Activated CD4-positive, alpha-beta memory T cell treated with anti-CD3 and anti-CD28 coated beads, Interleukin-2, amount 10 ng/mL, durations not matched to agents 7 days and 5 days (primary cell): ENCODE results near the gene FAM131B. TPM values are rescaled to one million over a fixed set of nuclear protein-coding genes. Genes with fewer than 3 reads are reported as not detected.
A peak's percentile ranks its signal among the peaks of the same experiment; 100 is the strongest.

ENCODE experiments used
- CTCF ChIA-PET: fragments of 350-600 bp; sonication (Branson Sonifier 250); formaldehyde crosslinking; loops from one replicate; lab custom pipeline; 2021; ENCODE audit warnings: antibody characterized with exemption, inconsistent platforms; lab: Charles Lee
- POLR2A ChIA-PET: fragments of 350-600 bp; sonication (Branson Sonifier 250); formaldehyde crosslinking; loops from one replicate; lab custom pipeline; 2021; ENCODE audit warnings: antibody characterized with exemption; lab: Charles Lee
- DNase-seq: peaks from one replicate; pipeline ENCODE4 v3.0.0-alpha.2; 2020
- H3K27ac Mint-ChIP-seq: one replicate; pipeline ENCODE4 v1.8.0; 2021; ENCODE audit warnings: mild to moderate bottlenecking, mixed read lengths
- H3K27me3 Mint-ChIP-seq: one replicate; pipeline ENCODE4 v1.8.0; 2021; ENCODE audit warnings: mixed read lengths
- H3K36me3 Mint-ChIP-seq: one replicate; pipeline ENCODE4 v1.8.0; 2021; ENCODE audit warnings: low read depth, mixed read lengths
- H3K4me1 Mint-ChIP-seq: one replicate; pipeline ENCODE4 v1.8.0; 2021; ENCODE audit warnings: mixed read lengths
- H3K4me3 Mint-ChIP-seq: one replicate; pipeline ENCODE4 v1.8.0; 2021; ENCODE audit warnings: mild to moderate bottlenecking, mixed read lengths
- H3K9me3 Mint-ChIP-seq: one replicate; pipeline ENCODE4 v1.8.0; 2021; ENCODE audit warnings: mixed read lengths
- total RNA-seq, 2 experiments: library from RNA; stranded (reverse); gene quantifications; one replicate each; pipeline ENCODE4 v1.2.3, GENCODE V29; 2021

FAM131B gene
- total RNA-seq, 2 experiments from 2014 or later = 1.2 TPM

DNA sequence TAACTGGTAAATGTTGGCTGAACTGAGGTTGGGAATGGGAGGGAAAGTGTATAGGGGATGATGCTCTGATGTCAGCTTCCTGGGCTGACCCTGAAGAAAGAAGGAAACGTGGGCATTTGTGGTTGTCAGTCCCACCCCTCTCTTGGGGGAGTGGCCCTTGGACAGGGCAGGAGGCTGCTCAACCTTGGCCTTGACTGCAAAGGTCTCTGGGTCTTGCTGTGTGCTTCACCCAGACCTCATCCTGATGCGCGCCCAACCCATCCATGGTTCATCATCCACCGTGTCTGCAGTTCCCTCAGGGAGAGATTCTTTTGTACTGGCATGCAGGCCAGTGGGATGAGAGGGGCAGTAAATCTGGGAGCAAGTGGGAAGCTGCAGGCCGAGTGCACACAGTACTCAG is 13.9 kb upstream of the FAM131B start:
- POLR2A ChIA-PET = interaction anchor here (1.3 to 2.6 kb wide), 5 partner anchors 12 to 127 kb away, joined by 3 to 12 read pairs (median 10); partner anchors contain the start of gene GSTK1
- no peaks in the 10 kb centered on the region for H3K9me3 Mint-ChIP-seq
- no peak for DNase-seq
- H3K27ac Mint-ChIP-seq = peak overlapping the region; percentile 90
- H3K4me3 Mint-ChIP-seq = no peak overlapping the region
- H3K27me3 Mint-ChIP-seq = no peaks in the 10 kb centered on the region
- H3K4me1 Mint-ChIP-seq = peaks cover 74% of the 10 kb centered on the region
- CTCF ChIA-PET = interaction anchor here (1.1 to 2.7 kb wide), 4 partner anchors 8 to 40 kb away, joined by 3 to 14 read pairs (median 12); no protein-coding TSS in a partner anchor
- H3K36me3 Mint-ChIP-seq = peaks cover 5% of the 10 kb centered on the region

- peaks cover 79% of the 10 kb centered on the region for H3K4me1 Mint-ChIP-seq
- no peak overlapping the region for H3K4me3 Mint-ChIP-seq
- no peaks in the 10 kb centered on the region for H3K9me3 Mint-ChIP-seq
- H3K27me3 Mint-ChIP-seq = no peaks in the 10 kb centered on the region
- H3K36me3 Mint-ChIP-seq = peaks cover 5% of the 10 kb centered on the region
- CTCF ChIA-PET = interaction anchor here (0.6 to 2.7 kb wide), 15 partner anchors 8 to 591 kb away, joined by 3 to 14 read pairs (median 3); partner anchors contain the start of gene CASP2
- POLR2A ChIA-PET = interaction anchor here (0.6 to 2.6 kb wide), 14 partner anchors 9 to 135 kb away, joined by 3 to 12 read pairs (median 4); partner anchors contain the start of genes CASP2 and GSTK1
- peak overlapping the region; percentile 90 for H3K27ac Mint-ChIP-seq
- DNase-seq = peak; percentile 56
Measured at GRCh38 chr7:143375298-143376034, 13.0 kb upstream of the FAM131B start.

- no peak overlapping the region for H3K4me3 Mint-ChIP-seq
- DNase-seq = no peak
- ChIA-PET POLR2A (interaction anchor here (0.7 to 2.6 kb wide), 8 partner anchors 10 to 111 kb away, joined by 3 to 12 read pairs (median 6); partner anchors contain the start of gene GSTK1), CTCF (interaction anchor here (1.1 to 2.7 kb wide), 8 partner anchors 9 to 159 kb away, joined by 3 to 14 read pairs (median 8); partner anchors contain the start of gene CASP2)
- H3K4me1 Mint-ChIP-seq = peaks cover 76% of the 10 kb centered on the region
- no peaks in the 10 kb centered on the region for H3K27me3 Mint-ChIP-seq
- no peaks in the 10 kb centered on the region for H3K9me3 Mint-ChIP-seq
- peaks cover 5% of the 10 kb centered on the region for H3K36me3 Mint-ChIP-seq
- peak overlapping the region; percentile 90 for H3K27ac Mint-ChIP-seq
Measured at GRCh38 chr7:143374561-143374960, 12.0 kb upstream of the FAM131B start.

GRCh38 chr7:143373255-143373794 is 10.8 kb upstream of the FAM131B start:
- no peak for DNase-seq
- Mint-ChIP-seq H3K9me3 (no peaks in the 10 kb centered on the region), H3K36me3 (peaks cover 5% of the 10 kb centered on the region), H3K4me1 (peaks cover 63% of the 10 kb centered on the region), H3K27me3 (no peaks in the 10 kb centered on the region), H3K27ac (no peak overlapping the region), H3K4me3 (no peak overlapping the region)
- POLR2A ChIA-PET = no interaction called here
- CTCF ChIA-PET = interaction anchor here (2.0 kb wide), 1 partner anchor 28 kb away, joined by 6 read pairs; no protein-coding TSS in a partner anchor

GRCh38 chr7:143372070-143372469 is 9.6 kb upstream of the FAM131B start:
- DNase-seq = peak; percentile 66
- H3K4me1 Mint-ChIP-seq = peaks cover 55% of the 10 kb centered on the region
- H3K4me3 Mint-ChIP-seq = no peak overlapping the region
- peaks cover 2% of the 10 kb centered on the region for H3K36me3 Mint-ChIP-seq
- ChIA-PET POLR2A (interaction anchor here (1.4 to 1.7 kb wide), 3 partner anchors 8 to 109 kb away, joined by 5 to 8 read pairs (median 5); partner anchors contain the start of gene GSTK1), CTCF (interaction anchor here (0.7 to 2.0 kb wide), 11 partner anchors 8 to 132 kb away, joined by 3 to 14 read pairs (median 4); partner anchors contain the start of genes CASP2 and CLCN1)
- H3K9me3 Mint-ChIP-seq = no peaks in the 10 kb centered on the region
- H3K27ac Mint-ChIP-seq = peak overlapping the region; percentile 80
- H3K27me3 Mint-ChIP-seq = no peaks in the 10 kb centered on the region

- no peak for DNase-seq
- Mint-ChIP-seq H3K27me3 (peaks cover 15% of the 10 kb centered on the region), H3K27ac (no peak overlapping the region), H3K4me3 (no peak overlapping the region), H3K9me3 (no peaks in the 10 kb centered on the region), H3K4me1 (peaks cover 34% of the 10 kb centered on the region), H3K36me3 (peaks cover 2% of the 10 kb centered on the region)
- CTCF ChIA-PET = interaction anchor here (0.7 to 2.6 kb wide), 6 partner anchors 10 to 155 kb away, joined by 4 to 20 read pairs (median 4); no protein-coding TSS in a partner anchor
- POLR2A ChIA-PET = interaction anchor here (0.9 kb wide), 1 partner anchor 10 kb away, joined by 4 read pairs; no protein-coding TSS in a partner anchor
Measured at GRCh38 chr7:143369678-143370651, 7.5 kb upstream of the FAM131B start.

- Mint-ChIP-seq H3K27me3 (peaks cover 31% of the 10 kb centered on the region), H3K4me3 (no peak overlapping the region), H3K27ac (no peak overlapping the region), H3K4me1 (peaks cover 22% of the 10 kb centered on the region), H3K36me3 (peaks cover 2% of the 10 kb centered on the region), H3K9me3 (no peaks in the 10 kb centered on the region)
- CTCF ChIA-PET = interaction anchor here (1.0 to 2.6 kb wide), 4 partner anchors 12 to 128 kb away, joined by 3 to 20 read pairs (median 4); no protein-coding TSS in a partner anchor
- no peak for DNase-seq
- POLR2A ChIA-PET = interaction anchor here (0.8 to 1.1 kb wide), 2 partner anchors 11 to 28 kb away, joined by 3 read pairs; no protein-coding TSS in a partner anchor
Measured at GRCh38 chr7:143368387-143368786, 5.9 kb upstream of the FAM131B start.

DNA sequence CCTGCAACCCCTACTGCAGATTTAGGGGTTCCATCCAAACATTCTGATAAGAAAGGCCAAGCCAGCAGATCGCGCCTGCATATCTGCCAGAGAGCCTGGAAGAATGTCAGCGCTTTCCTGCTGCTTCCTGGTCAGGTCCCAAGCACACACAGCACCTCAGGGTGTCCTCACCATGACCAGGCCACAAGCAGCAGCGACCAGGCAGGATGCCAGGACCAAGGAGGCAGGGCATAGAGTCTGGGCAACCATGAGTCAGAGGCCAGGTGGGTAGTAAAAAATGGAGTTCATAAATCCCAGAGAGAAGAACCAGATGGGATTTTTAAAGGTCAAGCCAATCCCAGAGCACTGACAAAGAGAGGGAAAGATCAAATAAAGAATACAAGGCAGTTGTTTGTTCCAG is 5.5 kb upstream of the FAM131B start:
- POLR2A ChIA-PET = interaction anchor here (1.1 kb wide), 1 partner anchor 28 kb away, joined by 3 read pairs; no protein-coding TSS in a partner anchor
- peaks cover 35% of the 10 kb centered on the region for H3K27me3 Mint-ChIP-seq

DNA sequence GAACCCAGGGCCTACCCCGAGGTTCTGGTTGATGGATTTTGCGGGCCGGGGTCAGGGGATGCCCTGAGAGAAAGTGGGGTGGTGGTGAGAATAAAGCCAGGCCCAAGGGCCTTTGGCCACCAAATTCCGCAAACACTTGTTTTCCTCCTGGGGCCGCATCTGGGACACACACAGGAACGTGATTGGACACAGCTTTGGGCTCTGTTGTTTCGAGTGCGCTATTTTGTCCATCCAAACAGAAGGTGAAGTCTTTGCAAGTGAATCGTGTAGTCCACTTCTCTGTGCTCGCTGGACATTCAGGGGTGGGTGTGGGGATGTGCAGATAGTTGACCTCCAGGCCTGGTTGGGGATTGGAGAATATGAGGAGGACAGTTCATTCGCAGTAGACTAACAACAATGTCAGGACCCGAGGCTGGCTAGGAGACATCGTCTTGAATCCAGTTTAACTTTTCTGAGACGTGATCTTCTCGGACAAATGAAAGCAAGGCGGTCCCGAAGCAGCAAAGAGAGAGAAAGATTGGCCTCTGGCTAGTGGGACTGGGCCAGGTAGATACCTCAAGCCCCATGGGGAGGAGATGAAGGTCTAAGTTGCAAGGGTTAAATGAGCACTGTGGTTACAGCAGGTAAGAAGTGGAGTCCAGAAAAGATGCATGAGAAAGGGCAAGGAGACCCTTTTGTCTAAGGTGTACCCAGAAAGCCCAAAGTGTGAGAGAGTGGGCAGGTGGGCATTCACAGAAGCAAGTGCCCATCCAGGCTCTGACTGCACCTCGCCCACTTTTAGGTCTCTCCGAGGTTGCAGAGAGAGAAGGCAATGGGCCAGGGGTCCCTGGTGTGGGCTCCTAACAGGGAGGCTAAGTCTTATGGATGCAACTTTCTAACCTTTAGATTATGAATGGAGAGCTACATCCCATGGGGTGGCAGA is 764 bp upstream of the FAM131B start:
- H3K9me3 Mint-ChIP-seq = no peaks in the 10 kb centered on the region
- CTCF ChIA-PET = interaction anchor here (2.3 kb wide), 1 partner anchor 17 kb away, joined by 9 read pairs; no protein-coding TSS in a partner anchor
- POLR2A ChIA-PET = no interaction called here
- H3K27me3 Mint-ChIP-seq = peaks cover 62% of the 10 kb centered on the region
- peak overlapping the region; percentile 52 for H3K4me3 Mint-ChIP-seq
- peaks cover 10% of the 10 kb centered on the region for H3K4me1 Mint-ChIP-seq
- no peak overlapping the region for H3K27ac Mint-ChIP-seq
- no peak for DNase-seq
- no peaks in the 10 kb centered on the region for H3K36me3 Mint-ChIP-seq

More for the DNA sequence above, 5.5 kb upstream of the FAM131B start:
- Mint-ChIP-seq H3K4me1 (peaks cover 22% of the 10 kb centered on the region), H3K27ac (no peak overlapping the region), H3K9me3 (no peaks in the 10 kb centered on the region), H3K4me3 (no peak overlapping the region), H3K36me3 (peaks cover 2% of the 10 kb centered on the region)
- no peak for DNase-seq
- CTCF ChIA-PET = interaction anchor here (1.0 to 2.6 kb wide), 2 partner anchors 12 to 128 kb away, joined by 3 to 20 read pairs; no protein-coding TSS in a partner anchor

- CTCF ChIA-PET = interaction anchor here (1.0 to 1.3 kb wide), 2 partner anchors 17 to 147 kb away, joined by 3 to 5 read pairs; no protein-coding TSS in a partner anchor
- H3K27me3 Mint-ChIP-seq = peaks cover 63% of the 10 kb centered on the region
- no peaks in the 10 kb centered on the region for H3K9me3 Mint-ChIP-seq
- H3K4me3 Mint-ChIP-seq = peak overlapping the region; percentile 80
- H3K4me1 Mint-ChIP-seq = peaks cover 10% of the 10 kb centered on the region
- no peak for DNase-seq
- H3K27ac Mint-ChIP-seq = no peak overlapping the region
- no peaks in the 10 kb centered on the region for H3K36me3 Mint-ChIP-seq
- POLR2A ChIA-PET = interaction anchor here (1.2 kb wide), 1 partner anchor 23 kb away, joined by 4 read pairs; no protein-coding TSS in a partner anchor
Measured at GRCh38 chr7:143361552-143362130, 872 bp downstream of the FAM131B start.
